WI38 (cell line): Measurements from ENCODE around the gene TFEB.
A peak's percentile ranks its signal among the peaks of the same experiment; 100 is the strongest.

Experiments
- H3K4me3 ChIP-seq: 2 replicates; pipeline ENCODE4 v1.5.1; 2011; ENCODE audit warnings: low read depth, mild to moderate bottlenecking, control low read depth, low read length
- CTCF ChIP-seq: IDR thresholded peaks from 2 replicates; pipeline ENCODE4 v1.5.1; 2012; ENCODE audit warnings: low read depth, mild to moderate bottlenecking, control low read depth, low read length

The TFEB gene

GRCh38 chr6:41706876-41707564 lies 28.4 kb downstream of the TFEB start:
- no peak for TF ChIP-seq CTCF
- H3K4me3 ChIP-seq = no peak overlapping the region

GRCh38 chr6:41705996-41706835 lies 29.2 kb downstream of the TFEB start:
- H3K4me3 ChIP-seq = no peak overlapping the region

GRCh38 chr6:41705311-41705995 lies 30.0 kb downstream of the TFEB start:
- no peak for TF ChIP-seq CTCF
- no peak overlapping the region for H3K4me3 ChIP-seq

More at GRCh38 chr6:41705996-41706835, 29.2 kb downstream of the TFEB start:
- TF ChIP-seq CTCF = peak; percentile 80

GRCh38 chr6:41704656-41705310 lies 30.6 kb downstream of the TFEB start:
- H3K4me3 ChIP-seq = no peak overlapping the region
- no peak for TF ChIP-seq CTCF

GRCh38 chr6:41704028-41704427 lies 31.4 kb downstream of the TFEB start:
- no peak for TF ChIP-seq CTCF
- H3K4me3 ChIP-seq = no peak overlapping the region

GRCh38 chr6:41702771-41703494 lies 32.5 kb downstream of the TFEB start:
- TF ChIP-seq CTCF = no peak

More at GRCh38 chr6:41702771-41703494, 32.5 kb downstream of the TFEB start:
- no peak overlapping the region for H3K4me3 ChIP-seq
